ENCODE measurements around the gene OR52D1. TPM values are rescaled to one million over a fixed set of nuclear protein-coding genes. Genes with fewer than 3 reads are reported as not detected.

Gene OR52D1
- total and polyA plus RNA-seq, 9 of the 15 experiments (the other 6 are each of a cell fraction or from before 2014, with no cell fraction given): 0.14 to 1.3 (median 0.97) TPM; not detected in 6

DNA sequence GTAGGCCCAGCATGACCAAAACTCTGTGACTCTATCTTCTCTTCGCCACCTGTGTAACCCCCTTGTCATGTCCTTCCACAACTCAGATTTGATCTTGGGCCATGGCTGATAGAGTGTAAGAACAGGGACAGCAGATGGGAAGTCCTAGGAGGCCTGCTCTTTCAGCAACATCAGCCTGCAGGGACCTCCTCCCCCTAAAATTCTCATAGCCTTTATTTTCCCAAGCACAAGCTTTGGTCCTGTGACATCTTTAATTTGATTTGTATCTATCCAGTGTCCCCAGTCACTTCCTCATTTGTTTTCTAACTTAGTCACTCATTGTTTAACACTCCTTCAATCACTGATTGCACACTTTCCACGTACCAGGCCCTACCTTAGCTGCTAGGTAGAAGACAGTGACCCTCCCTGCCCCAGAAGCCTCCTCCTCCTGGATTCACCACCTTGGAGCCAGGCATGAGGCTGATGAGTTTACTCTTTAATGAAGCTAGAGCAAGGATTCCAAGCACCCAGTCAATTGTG, 16.0 kb downstream of the OR52D1 start (continued):
- TF ChIP-seq MEF2A (IDR thresholded peaks at IDR 0.05; ENCODE audit: control insufficient read depth, low read depth, low read length): no peak
- peak; percentile 77 for TF ChIP-seq ARID1B (IDR thresholded peaks at IDR 0.05)
- TF ChIP-seq, protein P1, sequence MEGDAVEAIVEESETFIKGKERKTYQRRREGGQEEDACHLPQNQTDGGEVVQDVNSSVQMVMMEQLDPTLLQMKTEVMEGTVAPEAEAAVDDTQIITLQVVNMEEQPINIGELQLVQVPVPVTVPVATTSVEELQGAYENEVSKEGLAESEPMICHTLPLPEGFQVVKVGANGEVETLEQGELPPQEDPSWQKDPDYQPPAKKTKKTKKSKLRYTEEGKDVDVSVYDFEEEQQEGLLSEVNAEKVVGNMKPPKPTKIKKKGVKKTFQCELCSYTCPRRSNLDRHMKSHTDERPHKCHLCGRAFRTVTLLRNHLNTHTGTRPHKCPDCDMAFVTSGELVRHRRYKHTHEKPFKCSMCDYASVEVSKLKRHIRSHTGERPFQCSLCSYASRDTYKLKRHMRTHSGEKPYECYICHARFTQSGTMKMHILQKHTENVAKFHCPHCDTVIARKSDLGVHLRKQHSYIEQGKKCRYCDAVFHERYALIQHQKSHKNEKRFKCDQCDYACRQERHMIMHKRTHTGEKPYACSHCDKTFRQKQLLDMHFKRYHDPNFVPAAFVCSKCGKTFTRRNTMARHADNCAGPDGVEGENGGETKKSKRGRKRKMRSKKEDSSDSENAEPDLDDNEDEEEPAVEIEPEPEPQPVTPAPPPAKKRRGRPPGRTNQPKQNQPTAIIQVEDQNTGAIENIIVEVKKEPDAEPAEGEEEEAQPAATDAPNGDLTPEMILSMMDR (IDR thresholded peaks at IDR 0.05 in 2 of 3, conservative IDR thresholded peaks at IDR 0.05 in 1 of 3; ENCODE audit: insufficient read depth in 2 of 3, low read depth in 1 of 3, low read length in 3 of 3): no peak
- TF ChIP-seq, protein P2, sequence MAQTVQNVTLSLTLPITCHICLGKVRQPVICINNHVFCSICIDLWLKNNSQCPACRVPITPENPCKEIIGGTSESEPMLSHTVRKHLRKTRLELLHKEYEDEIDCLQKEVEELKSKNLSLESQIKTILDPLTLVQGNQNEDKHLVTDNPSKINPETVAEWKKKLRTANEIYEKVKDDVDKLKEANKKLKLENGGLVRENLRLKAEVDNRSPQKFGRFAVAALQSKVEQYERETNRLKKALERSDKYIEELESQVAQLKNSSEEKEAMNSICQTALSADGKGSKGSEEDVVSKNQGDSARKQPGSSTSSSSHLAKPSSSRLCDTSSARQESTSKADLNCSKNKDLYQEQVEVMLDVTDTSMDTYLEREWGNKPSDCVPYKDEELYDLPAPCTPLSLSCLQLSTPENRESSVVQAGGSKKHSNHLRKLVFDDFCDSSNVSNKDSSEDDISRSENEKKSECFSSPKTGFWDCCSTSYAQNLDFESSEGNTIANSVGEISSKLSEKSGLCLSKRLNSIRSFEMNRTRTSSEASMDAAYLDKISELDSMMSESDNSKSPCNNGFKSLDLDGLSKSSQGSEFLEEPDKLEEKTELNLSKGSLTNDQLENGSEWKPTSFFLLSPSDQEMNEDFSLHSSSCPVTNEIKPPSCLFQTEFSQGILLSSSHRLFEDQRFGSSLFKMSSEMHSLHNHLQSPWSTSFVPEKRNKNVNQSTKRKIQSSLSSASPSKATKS (CRISPR knock-in tag; IDR thresholded peaks at IDR 0.05): no peak
- no peak for TF ChIP-seq YBX1 (IDR thresholded peaks at IDR 0.05)
- TF ChIP-seq BCL6 (CRISPR knock-in tag; IDR thresholded peaks at IDR 0.05): no peak
- TF ChIP-seq CREB1 (IDR thresholded peaks at IDR 0.05): no peak
- no peak for TF ChIP-seq CREB1 (CRISPR knock-in tag; IDR thresholded peaks at IDR 0.05)
- TF ChIP-seq, protein P3, sequence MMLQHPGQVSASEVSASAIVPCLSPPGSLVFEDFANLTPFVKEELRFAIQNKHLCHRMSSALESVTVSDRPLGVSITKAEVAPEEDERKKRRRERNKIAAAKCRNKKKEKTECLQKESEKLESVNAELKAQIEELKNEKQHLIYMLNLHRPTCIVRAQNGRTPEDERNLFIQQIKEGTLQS (IDR thresholded peaks at IDR 0.05): no peak
- TF ChIP-seq, protein P3 (CRISPR knock-in tag; conservative IDR thresholded peaks at IDR 0.05): no peak
- TF ChIP-seq ARHGAP35 (IDR thresholded peaks at IDR 0.05; ENCODE audit: partially characterized antibody): no peak
- no peak; a peak in 1 of 4 replicates for TF ChIP-seq RCOR1 (IDR thresholded peaks at IDR 0.05; ENCODE audit: borderline replicate concordance in 1 of 2, low read depth in 2 of 2, low read length in 2 of 2)
- TF ChIP-seq MYC (IDR thresholded peaks at IDR 0.05; ENCODE audit: low read depth, low read length): 0 out of 2 replicates have a peak, but pooled peaks have one; percentile 17
- TF ChIP-seq MYC (CRISPR knock-in tag; IDR thresholded peaks at IDR 0.05; ENCODE audit: borderline replicate concordance, low read depth): no peak
- TF ChIP-seq MAFK (IDR thresholded peaks at IDR 0.05; ENCODE audit: low read length): no peak
- no peak for TF ChIP-seq SAP30 (IDR thresholded peaks at IDR 0.05; ENCODE audit: borderline replicate concordance, insufficient read depth, low read depth, low read length, poor library complexity, severe bottlenecking)
- TF ChIP-seq ZNF408 (CRISPR knock-in tag; IDR thresholded peaks at IDR 0.05; ENCODE audit: low read depth): no peak
- TF ChIP-seq PTTG1 (tag; IDR thresholded peaks at IDR 0.05; ENCODE audit: low read depth): no peak
- 0 out of 2 replicates have a peak, but pooled peaks have one; percentile 36 for TF ChIP-seq GATAD2A (IDR thresholded peaks at IDR 0.05)
- TF ChIP-seq, protein P4, sequence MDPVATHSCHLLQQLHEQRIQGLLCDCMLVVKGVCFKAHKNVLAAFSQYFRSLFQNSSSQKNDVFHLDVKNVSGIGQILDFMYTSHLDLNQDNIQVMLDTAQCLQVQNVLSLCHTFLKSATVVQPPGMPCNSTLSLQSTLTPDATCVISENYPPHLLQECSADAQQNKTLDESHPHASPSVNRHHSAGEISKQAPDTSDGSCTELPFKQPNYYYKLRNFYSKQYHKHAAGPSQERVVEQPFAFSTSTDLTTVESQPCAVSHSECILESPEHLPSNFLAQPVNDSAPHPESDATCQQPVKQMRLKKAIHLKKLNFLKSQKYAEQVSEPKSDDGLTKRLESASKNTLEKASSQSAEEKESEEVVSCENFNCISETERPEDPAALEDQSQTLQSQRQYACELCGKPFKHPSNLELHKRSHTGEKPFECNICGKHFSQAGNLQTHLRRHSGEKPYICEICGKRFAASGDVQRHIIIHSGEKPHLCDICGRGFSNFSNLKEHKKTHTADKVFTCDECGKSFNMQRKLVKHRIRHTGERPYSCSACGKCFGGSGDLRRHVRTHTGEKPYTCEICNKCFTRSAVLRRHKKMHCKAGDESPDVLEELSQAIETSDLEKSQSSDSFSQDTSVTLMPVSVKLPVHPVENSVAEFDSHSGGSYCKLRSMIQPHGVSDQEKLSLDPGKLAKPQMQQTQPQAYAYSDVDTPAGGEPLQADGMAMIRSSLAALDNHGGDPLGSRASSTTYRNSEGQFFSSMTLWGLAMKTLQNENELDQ (CRISPR knock-in tag; IDR thresholded peaks at IDR 0.05; ENCODE audit: borderline replicate concordance): no peak
- no peak for TF ChIP-seq ZNF324 (CRISPR knock-in tag; IDR thresholded peaks at IDR 0.05)
- TF ChIP-seq ZC3H4 (CRISPR knock-in tag; IDR thresholded peaks at IDR 0.05; ENCODE audit: borderline replicate concordance): no peak; the same call in 1 of the 2 replicates
- no peak for TF ChIP-seq SNIP1 (IDR thresholded peaks at IDR 0.05; ENCODE audit: low read depth)

Measured in K562 (cell line).